GM21447 (cell line): ENCODE data around the gene ZFYVE28.

Experiments used
- ATAC-seq: cut with Tn5 transposase; IDR thresholded peaks from one replicate; pipeline ENCODE4 v1.9.1; 2021; ENCODE audit not compliant: unreplicated experiment

ZFYVE28 gene

GRCh38 chr4:2428496-2429213, 10.2 kb upstream of the ZFYVE28 start:
- no peak for ATAC-seq

GRCh38 chr4:2427383-2428334, 9.2 kb upstream of the ZFYVE28 start:
- no peak for ATAC-seq

GRCh38 chr4:2426711-2427275, 8.3 kb upstream of the ZFYVE28 start:
- no peak for ATAC-seq

- ATAC-seq = no peak
Measured at GRCh38 chr4:2426069-2426397, 7.6 kb upstream of the ZFYVE28 start.

- no peak for ATAC-seq
Measured at GRCh38 chr4:2425386-2426068, 7.1 kb upstream of the ZFYVE28 start.

- ATAC-seq = no peak
Measured at GRCh38 chr4:2424581-2424980, 6.1 kb upstream of the ZFYVE28 start.

- ATAC-seq = no peak
Measured at GRCh38 chr4:2423695-2424094, 5.2 kb upstream of the ZFYVE28 start.

- ATAC-seq = no peak
Measured at GRCh38 chr4:2423066-2423465, 4.6 kb upstream of the ZFYVE28 start.

GRCh38 chr4:2421928-2422327, 3.5 kb upstream of the ZFYVE28 start:
- no peak for ATAC-seq

GRCh38 chr4:2419814-2420213, 1.4 kb upstream of the ZFYVE28 start:
- ATAC-seq = no peak

GRCh38 chr4:2418650-2419571, 466 bp upstream of the ZFYVE28 start, which contains the start of gene CFAP99:
TSS of gene CFAP99 (plus strand) at chr4:2418955.
- peak; percentile 87 for ATAC-seq

- no peak for ATAC-seq
Measured at GRCh38 chr4:2417226-2417764, 1.1 kb downstream of the ZFYVE28 start.

- ATAC-seq = no peak
Measured at GRCh38 chr4:2416564-2417225, 1.8 kb downstream of the ZFYVE28 start.

- ATAC-seq = no peak
Measured at GRCh38 chr4:2415881-2416563, 2.4 kb downstream of the ZFYVE28 start.

- ATAC-seq = no peak
Measured at GRCh38 chr4:2415213-2415612, 3.2 kb downstream of the ZFYVE28 start.

GRCh38 chr4:2413821-2414610, 4.4 kb downstream of the ZFYVE28 start:
- no peak for ATAC-seq

GRCh38 chr4:2412885-2413716, 5.3 kb downstream of the ZFYVE28 start:
- peak; percentile 61 for ATAC-seq
